ENCODE results near the gene ZSCAN1.

- TF ChIP-seq CTCF (conservative IDR thresholded peaks at IDR 0.05; ENCODE audit: low read length) (no peak), EZH2phosphoT487 (IDR thresholded peaks at IDR 0.05; ENCODE audit: borderline replicate concordance, low read depth, low read length) (no peak)
Observed at GRCh38 chr19:58095328-58095727, 61.5 kb downstream of the ZSCAN1 start.

All from OCI-LY7 (cell line).